AG09309 (cell line): ENCODE measurements around the gene NR2F2.

Experiments used
- DNase-seq: peaks from one replicate; pipeline ENCODE4 v3.0.0-alpha.2; 2010; ENCODE audit warnings: low read depth
- H3K4me3 ChIP-seq: 2 replicates; pipeline ENCODE4 v1.5.1; 2011; ENCODE audit warnings: mild to moderate bottlenecking, low read depth, low read length, moderate library complexity; ENCODE audit not compliant: control insufficient read depth
- TF ChIP-seq, protein P1 (sequence below): IDR thresholded peaks from 2 replicates; pipeline ENCODE4 v1.5.1; 2011; ENCODE audit warnings: mild to moderate bottlenecking, low read depth, low read length, inconsistent platforms; ENCODE audit not compliant: insufficient read depth, control insufficient read depth; ENCODE audit errors: missing control alignments

The NR2F2 gene

DNA sequence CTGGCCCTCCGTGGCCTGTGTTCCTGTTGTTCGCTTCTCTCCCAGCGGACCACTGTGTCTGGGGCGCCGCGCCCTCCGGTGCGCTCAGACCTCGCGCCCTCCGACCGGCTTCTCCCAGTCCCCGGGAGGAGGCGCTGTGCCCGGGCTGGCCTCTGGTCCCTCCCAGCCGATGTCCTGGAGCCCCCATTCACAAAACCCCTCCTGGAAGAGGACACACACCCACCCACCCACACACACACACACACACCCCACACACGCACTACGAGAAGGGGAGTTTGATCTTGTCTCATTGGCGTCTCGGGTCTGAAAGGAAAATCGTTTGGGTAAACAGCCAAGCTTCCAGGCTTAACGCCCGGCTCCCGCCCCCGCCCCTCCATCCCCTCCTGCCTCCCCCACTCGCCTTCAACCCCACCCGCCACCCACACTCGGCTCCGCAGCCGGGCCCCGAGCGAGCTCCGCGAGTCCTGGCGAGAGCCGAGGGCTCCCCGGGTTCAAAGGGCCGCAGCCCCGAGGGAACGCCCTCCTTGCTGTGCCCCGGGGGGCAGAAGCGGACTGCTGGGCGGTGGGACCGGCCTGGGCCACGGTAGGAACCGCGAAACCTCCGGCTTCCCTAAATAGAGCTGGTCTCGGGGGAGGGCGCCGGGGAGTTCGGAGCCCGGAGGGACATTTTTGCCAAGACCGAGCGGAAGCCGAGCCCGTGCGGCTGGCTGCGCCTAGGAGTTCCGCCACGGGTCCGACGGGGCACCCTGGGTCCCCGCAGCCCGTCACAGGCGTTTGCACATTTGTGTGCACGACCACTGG is 23.6 kb downstream of the NR2F2 start:
- DNase-seq: no peak
- H3K4me3 ChIP-seq: peak overlapping the region; percentile 72
- TF ChIP-seq, protein P1, sequence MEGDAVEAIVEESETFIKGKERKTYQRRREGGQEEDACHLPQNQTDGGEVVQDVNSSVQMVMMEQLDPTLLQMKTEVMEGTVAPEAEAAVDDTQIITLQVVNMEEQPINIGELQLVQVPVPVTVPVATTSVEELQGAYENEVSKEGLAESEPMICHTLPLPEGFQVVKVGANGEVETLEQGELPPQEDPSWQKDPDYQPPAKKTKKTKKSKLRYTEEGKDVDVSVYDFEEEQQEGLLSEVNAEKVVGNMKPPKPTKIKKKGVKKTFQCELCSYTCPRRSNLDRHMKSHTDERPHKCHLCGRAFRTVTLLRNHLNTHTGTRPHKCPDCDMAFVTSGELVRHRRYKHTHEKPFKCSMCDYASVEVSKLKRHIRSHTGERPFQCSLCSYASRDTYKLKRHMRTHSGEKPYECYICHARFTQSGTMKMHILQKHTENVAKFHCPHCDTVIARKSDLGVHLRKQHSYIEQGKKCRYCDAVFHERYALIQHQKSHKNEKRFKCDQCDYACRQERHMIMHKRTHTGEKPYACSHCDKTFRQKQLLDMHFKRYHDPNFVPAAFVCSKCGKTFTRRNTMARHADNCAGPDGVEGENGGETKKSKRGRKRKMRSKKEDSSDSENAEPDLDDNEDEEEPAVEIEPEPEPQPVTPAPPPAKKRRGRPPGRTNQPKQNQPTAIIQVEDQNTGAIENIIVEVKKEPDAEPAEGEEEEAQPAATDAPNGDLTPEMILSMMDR: peak; percentile 71

DNA sequence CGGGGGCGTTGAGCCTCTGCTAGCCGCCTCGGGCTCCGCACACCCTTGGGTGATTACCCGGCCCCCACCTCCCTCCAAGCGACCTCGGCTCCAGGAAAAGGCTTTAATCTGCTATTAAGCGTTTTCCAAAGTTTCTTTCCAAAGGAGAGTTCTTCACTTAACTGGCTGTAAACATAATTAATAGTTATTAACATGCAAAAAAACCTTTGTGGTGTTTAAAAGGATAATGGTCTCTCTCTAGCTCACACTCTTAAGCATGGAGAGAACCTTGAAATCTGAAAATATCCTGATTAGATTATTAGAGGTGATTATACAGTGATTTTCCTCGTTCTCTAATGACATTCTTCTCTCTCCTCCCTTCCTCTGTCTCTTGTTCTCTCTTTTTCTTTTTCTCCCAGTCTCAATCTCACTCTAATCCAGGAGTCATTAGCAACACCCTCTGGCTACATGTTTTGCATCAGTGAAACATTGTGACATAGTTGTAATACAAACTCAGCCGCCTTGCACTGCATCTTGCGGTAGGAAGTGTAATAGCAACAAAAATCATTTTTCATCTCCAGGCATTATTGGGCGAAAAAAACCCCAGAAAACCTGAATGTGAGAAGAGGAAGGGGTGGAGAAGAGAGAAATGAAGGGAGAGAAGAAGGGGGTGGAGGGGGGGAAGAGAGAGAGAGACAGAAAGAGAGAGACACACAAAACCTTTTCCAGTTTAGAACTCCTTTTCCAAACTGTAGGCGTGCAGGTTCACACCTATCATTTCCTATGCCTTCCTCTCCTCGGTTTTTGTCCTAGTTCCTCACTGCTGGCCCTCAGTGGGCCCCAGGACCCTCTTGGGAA is 24.4 kb downstream of the NR2F2 start:
- DNase-seq: peak; percentile 61
- TF ChIP-seq, protein P1: peak; percentile 50
- peak overlapping the region; percentile 72 for H3K4me3 ChIP-seq

DNA sequence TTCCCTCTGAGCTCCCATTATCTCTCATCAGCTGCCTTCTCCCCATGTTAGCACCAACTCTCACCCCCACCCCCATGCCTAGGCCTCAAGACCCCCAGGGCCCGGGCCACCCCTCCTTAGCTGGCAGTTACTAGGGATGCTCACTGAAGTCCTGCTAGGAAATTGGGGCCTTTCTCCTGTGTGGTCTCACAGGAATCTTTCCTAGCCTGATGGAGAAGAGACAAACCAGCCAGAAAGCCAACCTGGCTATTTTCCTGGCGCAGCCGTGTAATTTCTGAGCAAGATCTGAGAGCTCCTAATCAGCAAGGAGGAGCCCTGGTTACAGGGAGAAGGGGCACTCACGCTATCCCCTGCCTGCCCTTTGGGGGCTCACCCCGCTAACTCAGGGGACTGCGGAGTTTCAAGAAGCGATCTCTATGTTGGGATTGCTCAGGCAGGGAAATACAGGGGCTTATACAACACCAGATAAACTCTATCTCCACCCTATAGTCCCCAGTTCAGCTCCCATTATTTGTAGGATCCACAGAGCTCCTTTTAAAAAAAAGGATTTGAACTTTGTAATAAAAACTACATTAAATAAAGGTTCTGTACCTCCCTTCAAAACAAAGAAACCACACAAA is 25.2 kb downstream of the NR2F2 start:
- TF ChIP-seq, protein P1: no peak
- H3K4me3 ChIP-seq: no peak overlapping the region
- no peak for DNase-seq

DNA sequence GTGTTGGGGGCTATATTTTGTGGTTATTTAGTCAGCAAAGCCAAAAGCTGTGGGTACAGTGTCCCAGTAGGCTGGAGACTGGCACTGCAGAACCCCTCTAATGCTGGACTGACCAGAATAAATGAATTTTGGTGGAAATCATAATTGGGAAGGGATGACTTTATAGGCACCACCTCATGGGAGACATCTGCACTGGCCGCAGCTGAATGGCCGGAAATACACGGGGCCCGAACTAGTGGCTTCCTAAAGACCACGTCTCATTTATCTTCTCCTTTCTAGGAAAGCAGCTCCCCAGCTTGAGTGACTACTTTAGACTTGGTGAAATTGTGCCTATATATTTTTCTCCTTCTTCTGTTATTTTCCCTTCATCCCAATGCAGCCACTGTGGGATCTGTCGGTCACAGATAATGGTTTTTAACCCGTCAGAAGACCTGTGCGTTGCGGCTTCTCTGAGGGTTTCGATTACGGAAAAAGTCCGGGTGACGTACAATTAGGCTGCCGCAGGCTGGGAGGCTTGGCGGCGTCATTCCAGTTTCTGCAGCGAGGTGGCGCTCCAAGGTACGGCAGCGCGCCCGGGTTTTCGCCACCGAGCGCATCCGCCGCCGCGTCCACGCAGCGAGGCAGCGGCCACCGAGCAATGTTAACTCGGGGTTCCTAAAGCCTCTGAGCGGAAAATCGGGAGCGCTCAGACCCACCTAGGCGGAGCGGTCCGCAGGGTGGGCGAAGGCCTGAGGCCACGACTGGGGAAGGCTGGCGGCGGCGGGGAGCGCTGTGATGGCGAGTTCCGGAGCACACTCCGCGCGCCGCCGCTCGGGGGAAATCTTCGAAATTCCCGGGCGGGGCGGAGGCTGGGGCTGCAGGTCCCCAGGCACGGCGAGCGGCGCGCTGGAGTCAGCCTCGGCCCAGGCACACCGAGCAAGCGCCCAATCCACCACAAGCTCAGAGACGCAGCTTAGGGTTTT is 26.3 kb downstream of the NR2F2 start:
- no peak for DNase-seq
- TF ChIP-seq, protein P1: peak; percentile 88
- H3K4me3 ChIP-seq: peak overlapping the region; percentile 49

DNA sequence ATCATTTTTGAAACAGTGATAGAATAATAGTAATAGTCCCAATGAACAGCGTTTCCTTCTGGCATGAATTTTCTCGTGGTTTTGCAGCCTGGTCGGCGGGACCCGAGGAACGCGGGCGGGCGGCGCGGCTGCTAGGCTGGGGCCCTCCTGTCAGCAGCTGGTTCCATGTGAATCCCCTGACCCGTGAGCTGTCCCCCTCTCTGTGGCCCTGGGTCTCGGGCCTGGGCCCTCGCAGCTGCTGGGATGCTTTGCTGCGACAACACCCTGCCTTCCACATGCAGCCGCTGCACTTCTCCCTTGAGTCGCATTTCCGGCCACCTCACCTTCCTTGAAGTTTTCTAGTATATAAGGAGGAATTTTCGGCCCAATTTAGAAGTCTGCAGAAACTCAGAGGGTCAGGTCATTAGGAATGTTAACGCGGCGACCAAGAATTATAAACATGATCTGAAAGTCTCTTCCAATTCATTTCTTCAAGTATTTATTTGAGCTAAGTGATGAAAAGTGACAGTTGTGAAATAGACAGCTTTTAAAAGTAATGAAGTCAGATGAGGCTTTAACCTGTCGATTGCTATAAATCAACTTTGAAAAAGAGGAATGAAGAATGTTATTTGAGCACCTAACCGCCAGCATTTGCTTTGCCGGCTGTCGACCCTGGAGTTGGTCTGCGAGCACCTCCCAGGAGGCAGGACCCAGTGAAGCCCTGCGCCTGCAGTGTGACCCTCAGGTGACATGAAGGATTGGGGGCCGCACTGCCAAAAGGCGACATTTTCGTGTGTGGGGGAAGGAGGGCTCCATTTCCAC is 27.7 kb downstream of the NR2F2 start:
- no peak for DNase-seq
- H3K4me3 ChIP-seq: peak overlapping the region; percentile 49
- TF ChIP-seq, protein P1: no peak
